ENCODE measurements around the gene L3MBTL1.

Gene L3MBTL1

GRCh38 chr20:43544501-43544900 is 37.0 kb downstream of the L3MBTL1 start:
- H3K27ac Mint-ChIP-seq = no peak overlapping the region
- H3K4me1 Mint-ChIP-seq (ENCODE audit: low read depth) = no peaks in the 10 kb centered on the region
- H3K9me3 Mint-ChIP-seq = peaks cover 4% of the 10 kb centered on the region
- peaks cover 4% of the 10 kb centered on the region for H3K36me3 Mint-ChIP-seq (ENCODE audit: low read depth)
- no peaks in the 10 kb centered on the region for H3K27me3 Mint-ChIP-seq (ENCODE audit: low read depth)
- DNase-seq (ENCODE audit: low spot score) = no peak
- H3K4me3 Mint-ChIP-seq = no peak overlapping the region

- no peak for DNase-seq (ENCODE audit: low spot score)
- Mint-ChIP-seq H3K9me3 (peaks cover 4% of the 10 kb centered on the region), H3K36me3 (ENCODE audit: low read depth) (peaks cover 4% of the 10 kb centered on the region), H3K4me1 (ENCODE audit: low read depth) (no peaks in the 10 kb centered on the region), H3K4me3 (no peak overlapping the region), H3K27me3 (ENCODE audit: low read depth) (no peaks in the 10 kb centered on the region), H3K27ac (no peak overlapping the region)
These were observed 38.5 kb downstream of the L3MBTL1 start for GRCh38 chr20:43545837-43546578.

DNA sequence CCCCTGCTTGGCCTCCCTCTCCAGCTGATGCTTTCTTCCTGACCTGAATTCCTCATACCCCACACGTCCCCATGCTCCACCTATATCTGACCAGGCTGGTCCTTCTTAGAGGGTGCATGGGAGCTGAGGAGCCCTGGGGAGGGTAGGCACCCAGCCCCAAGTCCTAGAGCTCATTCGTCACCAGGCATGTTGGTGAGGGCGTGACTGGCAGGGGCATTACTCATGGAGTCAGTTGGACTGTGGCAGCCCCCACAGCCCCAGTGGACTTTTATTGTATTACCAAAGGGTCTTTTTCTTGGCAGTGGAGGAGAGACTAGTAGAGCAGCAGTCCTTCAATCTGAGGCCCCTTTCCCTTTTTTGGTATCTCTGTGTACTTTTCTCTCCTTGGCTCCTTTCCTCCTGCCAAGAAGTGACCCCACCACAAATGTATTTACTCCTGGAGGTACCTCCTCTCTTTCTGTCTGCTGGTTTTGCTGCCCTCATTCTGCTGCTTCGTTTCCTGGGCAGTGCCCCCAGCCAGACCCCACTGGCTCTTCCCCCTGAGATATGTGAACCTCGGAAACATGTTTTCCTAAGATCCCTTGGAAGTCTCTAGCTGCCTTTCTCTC is 40.9 kb downstream of the L3MBTL1 start:
- no peak for DNase-seq (ENCODE audit: low spot score)
- Mint-ChIP-seq H3K9me3 (peaks cover 4% of the 10 kb centered on the region), H3K36me3 (ENCODE audit: low read depth) (peaks cover 4% of the 10 kb centered on the region), H3K27me3 (ENCODE audit: low read depth) (no peaks in the 10 kb centered on the region), H3K4me1 (ENCODE audit: low read depth) (no peaks in the 10 kb centered on the region), H3K27ac (no peak overlapping the region), H3K4me3 (no peak overlapping the region)

DNA sequence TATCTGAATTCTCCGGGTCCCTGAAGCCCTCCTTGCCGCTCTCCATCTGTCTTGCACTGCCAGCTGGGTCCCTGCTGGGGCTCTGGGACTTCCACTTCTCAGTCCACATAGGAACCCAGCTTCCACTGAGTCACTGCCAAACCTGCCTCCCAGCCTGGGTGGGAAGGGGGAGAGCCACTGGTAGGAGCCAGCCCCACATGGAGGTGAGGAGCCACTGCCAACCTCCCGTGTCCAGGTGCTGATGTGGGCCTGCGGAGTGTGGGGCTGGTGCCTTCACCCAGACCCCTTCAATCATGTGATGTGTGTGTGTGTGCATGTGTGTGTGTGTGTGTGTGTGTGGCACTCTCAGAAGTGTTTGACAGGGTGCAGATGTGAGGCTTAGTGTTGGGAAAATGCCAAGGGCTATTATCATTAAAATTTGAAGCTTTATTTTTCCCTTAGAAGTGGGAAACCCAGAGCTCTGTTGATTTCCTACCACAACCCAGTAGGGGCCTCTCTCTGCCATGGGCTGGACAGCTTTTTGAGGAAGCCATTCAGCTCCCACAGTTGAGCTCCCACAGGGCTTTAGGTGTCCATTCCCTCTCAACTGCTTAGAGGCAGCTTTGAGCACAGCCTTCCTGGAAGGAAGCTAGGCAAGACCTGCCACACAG is 42.0 kb downstream of the L3MBTL1 start:
- Mint-ChIP-seq H3K4me3 (no peak overlapping the region), H3K36me3 (ENCODE audit: low read depth) (peaks cover 4% of the 10 kb centered on the region), H3K4me1 (ENCODE audit: low read depth) (no peaks in the 10 kb centered on the region), H3K9me3 (peaks cover 4% of the 10 kb centered on the region), H3K27me3 (ENCODE audit: low read depth) (no peaks in the 10 kb centered on the region), H3K27ac (no peak overlapping the region)
- DNase-seq (ENCODE audit: low spot score) = no peak

- Mint-ChIP-seq H3K27me3 (ENCODE audit: low read depth) (no peaks in the 10 kb centered on the region), H3K9me3 (peaks cover 4% of the 10 kb centered on the region), H3K27ac (no peak overlapping the region), H3K4me3 (no peak overlapping the region), H3K4me1 (ENCODE audit: low read depth) (no peaks in the 10 kb centered on the region), H3K36me3 (ENCODE audit: low read depth) (peaks cover 4% of the 10 kb centered on the region)
- no peak for DNase-seq (ENCODE audit: low spot score)
These were observed 43.0 kb downstream of the L3MBTL1 start for GRCh38 chr20:43550456-43550855.

DNA sequence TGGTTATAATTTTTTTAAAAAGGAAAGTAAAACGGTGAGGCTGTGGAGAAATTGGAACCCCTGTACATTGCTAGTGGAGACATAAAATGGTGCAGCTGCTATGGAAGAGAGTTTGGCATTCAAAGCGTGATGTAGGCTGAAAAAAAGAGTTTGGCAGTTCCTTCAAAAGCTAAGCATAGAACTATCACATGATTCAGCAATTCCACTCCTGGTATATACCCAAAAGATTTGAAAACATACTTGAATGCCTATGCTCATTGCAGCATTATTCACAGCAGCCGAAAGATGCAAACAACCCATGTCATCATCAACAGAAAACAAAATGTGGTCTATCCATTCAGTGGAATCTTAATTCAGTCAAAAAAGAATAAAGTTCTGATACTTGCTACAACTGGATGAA is 46.9 kb downstream of the L3MBTL1 start:
- H3K27me3 Mint-ChIP-seq (ENCODE audit: low read depth) = no peaks in the 10 kb centered on the region
- no peak overlapping the region for H3K27ac Mint-ChIP-seq
- DNase-seq (ENCODE audit: low spot score) = no peak
- no peak overlapping the region for H3K4me3 Mint-ChIP-seq
- no peaks in the 10 kb centered on the region for H3K4me1 Mint-ChIP-seq (ENCODE audit: low read depth)
- H3K9me3 Mint-ChIP-seq = no peaks in the 10 kb centered on the region
- H3K36me3 Mint-ChIP-seq (ENCODE audit: low read depth) = no peaks in the 10 kb centered on the region

DNA sequence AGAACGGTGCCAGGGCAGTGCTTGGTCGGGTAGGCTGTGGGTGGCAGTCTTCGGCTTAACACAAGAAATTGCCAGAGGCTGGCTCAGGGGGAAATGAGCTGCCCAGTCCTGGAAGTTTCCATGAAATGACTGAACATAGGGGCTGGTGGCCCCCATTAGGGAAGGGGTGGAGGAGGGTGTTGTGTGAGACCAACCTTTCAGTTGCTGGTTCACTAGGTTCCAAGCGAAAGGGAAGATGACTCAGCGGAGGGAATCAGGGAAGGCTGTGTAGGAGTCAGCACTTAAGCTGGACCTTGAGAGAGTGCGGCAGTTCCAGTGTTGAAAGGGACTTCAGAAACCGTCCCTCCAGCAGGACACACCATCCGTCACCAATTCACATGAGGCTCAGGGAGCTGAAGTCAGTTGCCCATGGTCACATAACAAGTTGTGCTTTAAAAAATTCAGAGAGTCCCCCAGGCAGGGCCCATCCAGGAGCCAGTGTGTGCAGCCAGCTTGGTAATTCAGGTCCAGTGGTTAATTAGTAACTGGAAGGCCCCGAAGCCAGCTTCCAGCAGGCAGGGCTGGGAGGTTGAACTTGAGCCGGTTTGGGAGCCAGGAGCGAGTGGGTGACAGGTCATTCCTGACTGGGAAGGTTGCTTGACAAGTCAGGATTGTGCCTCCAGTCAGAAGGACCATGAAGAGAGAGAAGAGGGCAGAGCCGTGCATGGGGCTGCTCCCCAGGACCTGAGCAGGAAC is 51.1 kb downstream of the L3MBTL1 start, which contains the start of gene SGK2:
TSS of gene SGK2 (plus strand) at position 616 of the 735 bp plus-strand sequence. CDS start 7,469 bp downstream, outside the sequence.
- no peaks in the 10 kb centered on the region for H3K9me3 Mint-ChIP-seq
- H3K27me3 Mint-ChIP-seq (ENCODE audit: low read depth) = no peaks in the 10 kb centered on the region
- no peaks in the 10 kb centered on the region for H3K36me3 Mint-ChIP-seq (ENCODE audit: low read depth)
- no peak within 1 kb of the TSS for H3K27ac Mint-ChIP-seq
- DNase-seq (ENCODE audit: low spot score) = no peak
- no peaks in the 10 kb centered on the region for H3K4me1 Mint-ChIP-seq (ENCODE audit: low read depth)
- H3K4me3 Mint-ChIP-seq = no peak within 1 kb of the TSS

DNA sequence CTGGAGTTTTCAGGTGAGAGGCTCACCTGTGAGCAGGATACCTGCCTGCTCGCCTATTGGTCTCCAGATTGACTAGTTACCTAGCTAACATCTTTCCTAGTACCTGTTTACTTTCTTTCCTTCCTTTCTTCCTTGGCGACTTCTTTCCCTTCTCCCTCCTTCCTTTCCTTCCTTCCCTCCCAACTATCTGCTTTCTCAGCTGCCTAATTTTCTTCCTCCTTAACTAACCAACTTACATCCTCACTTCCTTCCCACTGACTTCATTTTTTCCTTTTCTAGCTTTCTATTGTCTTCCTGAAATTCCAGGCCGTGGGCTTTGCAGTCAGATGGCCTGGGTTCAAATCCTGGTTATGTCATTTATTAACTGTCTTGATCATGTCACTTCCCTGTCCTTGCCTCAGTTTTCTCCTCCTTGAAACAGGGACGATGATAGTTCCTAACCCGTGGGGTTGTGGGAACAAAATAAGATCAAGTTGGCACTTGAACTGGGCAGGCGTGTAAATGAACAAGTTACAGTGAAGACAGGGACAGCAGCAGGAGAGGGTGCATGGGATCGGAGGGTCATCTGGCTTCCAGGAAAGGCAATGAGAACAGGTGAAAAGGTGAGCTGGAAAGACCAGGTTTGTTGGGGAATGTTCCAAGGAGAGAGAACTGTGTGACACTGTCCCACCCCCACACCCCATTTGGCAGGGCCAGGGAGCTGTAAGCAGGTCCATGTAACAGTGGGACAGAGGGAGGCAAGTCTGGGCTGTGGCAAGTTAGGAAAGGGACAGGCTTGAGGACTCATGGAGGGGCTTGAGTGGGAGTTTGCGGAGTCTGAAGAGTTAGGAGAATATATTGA is 51.9 kb downstream of the L3MBTL1 start:
- no peak for DNase-seq (ENCODE audit: low spot score)
- H3K4me1 Mint-ChIP-seq (ENCODE audit: low read depth) = no peaks in the 10 kb centered on the region
- H3K27ac Mint-ChIP-seq = no peak overlapping the region
- no peaks in the 10 kb centered on the region for H3K27me3 Mint-ChIP-seq (ENCODE audit: low read depth)
- no peaks in the 10 kb centered on the region for H3K36me3 Mint-ChIP-seq (ENCODE audit: low read depth)
- H3K9me3 Mint-ChIP-seq = no peaks in the 10 kb centered on the region
- H3K4me3 Mint-ChIP-seq = no peak overlapping the region

DNA sequence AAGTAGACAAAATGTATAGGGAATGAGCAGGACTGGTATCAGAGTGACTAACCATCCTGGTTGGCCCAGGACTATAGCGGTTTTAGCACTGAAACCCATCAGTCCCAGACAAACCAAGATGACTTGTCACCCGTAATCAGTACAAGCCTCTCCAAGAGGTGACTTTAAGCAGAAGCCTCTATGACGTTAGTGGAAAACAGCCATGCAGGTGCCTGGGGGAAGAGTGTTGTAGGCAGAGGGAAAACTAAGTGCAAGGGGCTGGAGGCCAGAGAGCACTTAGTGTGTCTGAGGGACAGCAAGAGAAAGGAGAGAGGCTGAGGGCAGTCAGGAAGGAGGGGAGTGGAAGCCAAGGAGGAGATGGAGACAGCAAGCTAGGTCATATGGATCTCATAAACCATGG is 53.5 kb downstream of the L3MBTL1 start:
- no peaks in the 10 kb centered on the region for H3K36me3 Mint-ChIP-seq (ENCODE audit: low read depth)
- no peaks in the 10 kb centered on the region for H3K27me3 Mint-ChIP-seq (ENCODE audit: low read depth)
- no peak overlapping the region for H3K27ac Mint-ChIP-seq
- DNase-seq (ENCODE audit: low spot score) = no peak
- no peaks in the 10 kb centered on the region for H3K4me1 Mint-ChIP-seq (ENCODE audit: low read depth)
- no peaks in the 10 kb centered on the region for H3K9me3 Mint-ChIP-seq
- H3K4me3 Mint-ChIP-seq = no peak overlapping the region

- no peak for DNase-seq (ENCODE audit: low spot score)
- H3K4me1 Mint-ChIP-seq (ENCODE audit: low read depth) = no peaks in the 10 kb centered on the region
- H3K9me3 Mint-ChIP-seq = no peaks in the 10 kb centered on the region
- H3K27me3 Mint-ChIP-seq (ENCODE audit: low read depth) = no peaks in the 10 kb centered on the region
- H3K4me3 Mint-ChIP-seq = no peak overlapping the region
- no peaks in the 10 kb centered on the region for H3K36me3 Mint-ChIP-seq (ENCODE audit: low read depth)
- H3K27ac Mint-ChIP-seq = no peak overlapping the region
These were observed 55.9 kb downstream of the L3MBTL1 start for GRCh38 chr20:43563429-43563828.

DNA sequence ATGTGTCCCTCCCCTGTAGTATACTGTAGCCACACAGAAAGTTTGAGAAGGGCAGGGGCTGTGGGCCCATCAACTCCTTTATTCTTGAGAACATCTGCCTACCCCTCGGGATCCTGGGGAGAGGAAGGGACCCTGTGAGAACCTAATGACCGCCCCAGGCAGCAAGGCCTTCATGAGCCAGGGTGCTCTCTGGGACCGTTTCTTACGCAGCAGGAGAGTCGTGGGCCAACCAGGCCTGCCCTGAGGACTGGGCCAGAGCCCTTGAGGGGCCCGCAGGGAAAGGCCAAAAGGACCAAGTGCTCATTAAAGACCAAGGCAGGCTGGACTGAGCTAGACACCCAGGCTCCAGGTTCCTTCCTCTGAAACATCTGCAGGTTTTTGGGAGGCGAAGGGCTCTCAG is 56.5 kb downstream of the L3MBTL1 start:
- Mint-ChIP-seq H3K27me3 (ENCODE audit: low read depth) (no peaks in the 10 kb centered on the region), H3K4me1 (ENCODE audit: low read depth) (no peaks in the 10 kb centered on the region), H3K27ac (no peak overlapping the region), H3K36me3 (ENCODE audit: low read depth) (no peaks in the 10 kb centered on the region), H3K9me3 (no peaks in the 10 kb centered on the region), H3K4me3 (no peak overlapping the region)
- no peak for DNase-seq (ENCODE audit: low spot score)

DNA sequence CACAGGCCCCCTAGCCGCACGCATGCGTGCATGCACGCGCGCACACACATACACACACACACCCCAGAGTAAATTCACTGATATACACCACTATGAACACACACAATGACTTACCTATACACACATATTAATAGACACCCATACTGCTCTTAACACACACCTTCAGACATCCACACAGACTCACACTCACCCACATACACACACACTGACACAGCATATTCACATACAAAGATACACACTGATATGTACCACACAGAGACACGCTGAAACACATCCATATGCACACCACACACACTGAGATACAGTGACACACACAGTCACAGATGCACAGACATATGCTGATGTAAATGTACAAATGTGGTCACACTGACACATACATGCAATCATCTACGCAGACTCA is 57.0 kb downstream of the L3MBTL1 start:
- H3K27me3 Mint-ChIP-seq (ENCODE audit: low read depth) = no peaks in the 10 kb centered on the region
- H3K9me3 Mint-ChIP-seq = no peaks in the 10 kb centered on the region
- H3K4me3 Mint-ChIP-seq = no peak overlapping the region
- no peaks in the 10 kb centered on the region for H3K36me3 Mint-ChIP-seq (ENCODE audit: low read depth)
- no peak for DNase-seq (ENCODE audit: low spot score)
- no peak overlapping the region for H3K27ac Mint-ChIP-seq
- H3K4me1 Mint-ChIP-seq (ENCODE audit: low read depth) = no peaks in the 10 kb centered on the region

DNA sequence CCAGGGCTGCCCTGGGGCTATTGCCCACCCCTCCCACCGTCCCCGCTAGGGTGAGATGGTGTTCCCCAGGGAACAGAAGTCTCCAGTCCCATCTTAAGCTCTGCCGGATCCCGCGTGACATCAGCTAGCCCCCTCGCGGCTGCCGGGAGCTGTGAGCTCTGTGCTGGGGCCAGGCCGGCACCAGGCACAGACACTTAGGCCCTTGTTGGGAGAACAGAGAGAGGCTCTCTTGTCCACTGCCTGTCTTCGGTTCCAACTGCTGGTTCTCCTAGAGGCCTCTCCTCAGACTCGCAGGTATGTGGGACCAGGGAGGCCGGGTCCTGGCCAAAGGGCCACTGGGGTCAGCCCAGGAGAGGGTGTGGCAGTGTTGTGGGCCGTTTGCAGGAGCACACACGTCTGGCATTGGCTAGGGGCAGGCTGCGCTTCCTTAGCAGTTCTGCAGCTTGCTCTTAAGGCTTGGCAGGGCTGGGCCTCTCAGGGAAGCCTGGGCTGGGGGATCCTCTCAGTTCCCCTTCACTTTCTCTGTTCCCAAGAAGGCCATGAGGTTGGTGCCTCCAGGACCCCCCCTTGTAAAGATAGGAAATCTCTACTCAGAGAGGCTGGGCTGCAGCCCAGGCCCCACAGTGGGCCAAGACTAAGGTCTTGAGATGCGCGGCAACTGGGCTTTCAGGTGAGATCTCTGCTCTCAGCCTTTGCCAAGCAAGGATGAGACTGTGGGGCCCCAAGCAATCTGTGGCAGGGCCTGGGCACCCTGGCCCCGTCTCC is 57.7 kb downstream of the L3MBTL1 start:
- Mint-ChIP-seq H3K4me3 (no peak overlapping the region), H3K27ac (no peak overlapping the region), H3K27me3 (ENCODE audit: low read depth) (no peaks in the 10 kb centered on the region), H3K9me3 (no peaks in the 10 kb centered on the region), H3K36me3 (ENCODE audit: low read depth) (no peaks in the 10 kb centered on the region), H3K4me1 (ENCODE audit: low read depth) (no peaks in the 10 kb centered on the region)
- DNase-seq (ENCODE audit: low spot score) = no peak

Measured in T-helper 2 cell treated with Interferon-gamma antibody and Interleukin-4, amounts not matched to agents 5 μg/mL and 100 μg/mL, for 36 hours (primary cell).